T-helper 17 cell (primary cell): ENCODE measurements around the gene OOSP2. TPM values are rescaled to one million over a fixed set of nuclear protein-coding genes. Genes with fewer than 3 reads are reported as not detected.

Experiments used
- ATAC-seq: fragments of 150-1000 bp; cut with Tn5 transposase; 2 replicates; pipeline ENCODE4 v1.10.0; 2021; ENCODE audit warnings: mild to moderate bottlenecking, moderate library complexity
- DNase-seq, 3 donors: peaks; one replicate each; pipeline versions ENCODE4 v3.0.0 to v3.0.0-alpha.2; 2020 to 2021
- H3K9me3 ChIP-seq: one replicate; pipeline ENCODE4 v1.7.0; 2013; ENCODE audit warnings: low read length, mild to moderate bottlenecking; ENCODE audit not compliant: control insufficient read depth, poor library complexity, severe bottlenecking
- H3K27ac Mint-ChIP-seq: one replicate; pipeline ENCODE4 v1.8.0; 2022; ENCODE audit warnings: mild to moderate bottlenecking, moderate library complexity, mixed read lengths
- H3K27me3 Mint-ChIP-seq: one replicate; pipeline ENCODE4 v1.8.0; 2022; ENCODE audit warnings: mixed read lengths
- H3K36me3 Mint-ChIP-seq: one replicate; pipeline ENCODE4 v1.8.0; 2022; ENCODE audit warnings: low read depth, mixed read lengths
- H3K4me1 Mint-ChIP-seq: one replicate; pipeline ENCODE4 v1.8.0; 2022; ENCODE audit warnings: mild to moderate bottlenecking, mixed read lengths
- H3K4me3 Mint-ChIP-seq: one replicate; pipeline ENCODE4 v1.8.0; 2022; ENCODE audit warnings: mild to moderate bottlenecking, moderate library complexity, mixed read lengths
- total RNA-seq, 4 donors: library from RNA in 2 of 4; stranded (reverse) in 2 of 4; gene quantifications; one replicate each; pipeline ENCODE4 v1.2.3 and lab custom pipeline; 2022 to 2026

Gene OOSP2
- total RNA-seq, 2 donors from 2014 or later, result not detected

- Mint-ChIP-seq H3K36me3 (peaks cover 3% of the 10 kb centered on the region), H3K4me3 (no peak within 1 kb of the TSS), H3K27ac (no peak within 1 kb of the TSS), H3K4me1 (no peaks in the 10 kb centered on the region), H3K27me3 (peaks cover 57% of the 10 kb centered on the region)
- no peaks in the 10 kb centered on the region for H3K9me3 ChIP-seq
- DNase-seq (no peak), ATAC-seq (no peak)
Measured at GRCh38 chr11:60088364-60088763, 48.2 kb downstream of the OOSP2 start, which contains the start of gene MS4A2. MS4A2 (plus strand) TSS chr11:60088664; CDS start chr11:60088766, 102 bp downstream.

GRCh38 chr11:60095477-60096120 is 55.4 kb downstream of the OOSP2 start:
- no peak overlapping the region for H3K27ac Mint-ChIP-seq

GRCh38 chr11:60097189-60097588 is 57.0 kb downstream of the OOSP2 start:
- Mint-ChIP-seq H3K27me3 (peaks cover 42% of the 10 kb centered on the region), H3K36me3 (peaks cover 4% of the 10 kb centered on the region), H3K4me3 (no peak overlapping the region), H3K27ac (no peak overlapping the region), H3K4me1 (no peaks in the 10 kb centered on the region)
- no peak for DNase-seq
- no peak for ATAC-seq
- no peaks in the 10 kb centered on the region for H3K9me3 ChIP-seq

More at GRCh38 chr11:60095477-60096120, 55.4 kb downstream of the OOSP2 start:
- Mint-ChIP-seq H3K4me1 (no peaks in the 10 kb centered on the region), H3K4me3 (no peak overlapping the region), H3K36me3 (peaks cover 4% of the 10 kb centered on the region), H3K27me3 (peaks cover 42% of the 10 kb centered on the region)
- DNase-seq, result no peak
- ATAC-seq, result no peak
- no peaks in the 10 kb centered on the region for H3K9me3 ChIP-seq

Other genes starting within 250 kb of the OOSP2 start
- gene MRPL16, start 229.6 kb upstream of the OOSP2 start, total RNA-seq, result 10 to 100 TPM; 18.4 to 21.8 TPM
- gene CBLIF, start 194.9 kb upstream of the OOSP2 start, total RNA-seq, result not detected
- gene TCN1, start 173.9 kb upstream of the OOSP2 start, total RNA-seq, result under 1 TPM in 1 of 2 donors, not detected in 1; 0.55 TPM
- gene OOSP3, start 161.6 kb upstream of the OOSP2 start, total RNA-seq, result not detected
- not detected for gene OOSP1, start 102.0 kb upstream of the OOSP2 start, total RNA-seq
- gene OOSP4A, start 76.4 kb upstream of the OOSP2 start, total RNA-seq, result not detected
- not detected for gene OOSP4B, start 23.2 kb upstream of the OOSP2 start, total RNA-seq
- 1 to 10 TPM in 1 of 2 donors, under 1 TPM in 1; 0.39 to 1.2 TPM for gene MS4A3, start 16.3 kb downstream of the OOSP2 start, total RNA-seq
- gene MS4A2, start 48.3 kb downstream of the OOSP2 start, total RNA-seq, result under 1 TPM in 1 of 2 donors, not detected in 1; 0.60 TPM
- 1 to 10 TPM; 3.2 to 8.2 TPM for gene MS4A6A, start 142.7 kb downstream of the OOSP2 start, total RNA-seq
- 1 to 10 TPM in 1 of 2 donors, under 1 TPM in 1; 0.47 to 1.1 TPM for gene MS4A4E, start 202.7 kb downstream of the OOSP2 start, total RNA-seq
- gene MS4A4A, start 240.3 kb downstream of the OOSP2 start, total RNA-seq, result under 1 TPM in 1 of 2 donors, not detected in 1; 0.50 TPM